ENCODE results near the gene CRYBA1.

DNA sequence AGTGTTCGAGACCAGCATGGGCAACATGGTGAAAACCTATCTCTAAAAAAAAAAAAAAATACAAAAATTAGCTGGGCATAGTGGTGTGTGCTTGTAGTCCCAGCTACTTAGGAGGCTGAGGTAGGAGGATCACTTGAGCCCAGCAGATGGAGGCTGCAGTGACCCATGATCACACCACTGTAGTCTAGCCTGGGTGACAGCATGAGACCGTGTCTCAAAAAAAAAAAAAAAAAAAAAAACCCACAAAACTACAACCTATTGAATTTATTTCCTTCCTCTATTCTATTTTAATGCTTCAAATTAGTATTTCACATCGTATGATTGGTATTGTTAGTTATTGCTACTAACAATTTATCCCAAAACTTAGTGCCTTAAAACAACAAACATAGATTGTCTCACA, 56.7 kb downstream of the CRYBA1 start:
- no peak for TF ChIP-seq POLR2A (IDR thresholded peaks at IDR 0.05; ENCODE audit: low read depth, low read length)
- TF ChIP-seq POLR2AphosphoS5 (IDR thresholded peaks at IDR 0.05; ENCODE audit: low read depth, low read length): no peak
